Measurements from ENCODE around the gene COPZ1.

Gene COPZ1

DNA sequence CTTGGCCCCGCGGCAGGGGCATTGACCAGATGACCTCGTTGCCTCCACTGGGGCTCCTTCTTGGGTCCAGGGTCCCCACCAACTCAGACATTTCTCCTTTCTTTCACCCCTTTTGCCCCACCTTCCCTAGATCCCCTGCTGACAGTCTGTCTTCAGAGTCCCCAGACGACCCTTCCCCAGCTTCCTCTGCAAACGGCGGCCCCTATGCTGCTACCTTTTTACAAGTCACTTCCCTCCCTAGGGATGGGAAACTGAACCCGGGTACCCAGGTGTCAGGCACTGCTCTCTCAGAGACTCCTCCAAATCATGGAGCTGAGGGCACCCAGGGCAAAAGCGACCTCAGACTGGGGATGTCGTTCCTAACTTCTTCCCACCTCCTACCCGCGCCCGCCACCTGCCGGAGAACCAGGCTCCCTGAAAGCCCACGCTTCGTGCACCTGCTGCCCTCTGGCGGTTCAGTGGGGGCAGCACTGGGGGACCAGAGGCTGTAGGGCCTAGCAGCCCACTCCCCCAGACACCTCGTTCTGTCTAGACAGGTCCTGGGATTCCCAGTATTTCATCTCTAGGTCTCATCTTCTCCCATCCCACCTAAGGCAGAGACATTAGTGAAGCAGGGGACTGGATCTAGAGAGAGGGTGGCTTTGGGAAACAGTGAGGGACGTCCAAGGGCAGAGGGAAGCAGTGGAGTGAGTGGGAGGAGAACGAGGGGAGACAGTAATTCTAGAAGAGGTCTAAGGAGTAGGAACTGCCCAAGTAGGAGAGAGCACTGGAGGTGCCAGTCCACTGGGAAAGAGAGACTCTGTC, 54.7 kb downstream of the COPZ1 start:
- peak; percentile 94 for DNase-seq

DNA sequence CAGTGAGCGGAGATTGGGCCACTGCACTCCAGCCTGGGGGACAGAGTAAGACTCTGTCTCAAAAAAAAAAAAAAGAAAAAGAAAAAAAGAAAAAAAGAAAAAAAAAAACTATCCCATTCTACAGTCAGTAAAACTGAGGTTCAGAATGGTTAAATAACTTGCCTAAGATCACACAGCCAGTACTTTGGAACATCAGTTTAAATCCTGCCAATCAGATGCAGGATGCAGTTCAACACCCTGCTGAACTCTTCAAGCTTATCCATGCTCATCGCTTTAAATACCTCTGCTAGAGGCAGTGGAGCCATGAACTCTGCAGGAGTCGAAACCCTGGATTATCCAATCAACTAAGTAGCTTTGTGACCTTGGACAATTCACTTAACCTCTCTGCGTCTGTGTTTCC, 56.2 kb downstream of the COPZ1 start:
- no peak for DNase-seq

DNA sequence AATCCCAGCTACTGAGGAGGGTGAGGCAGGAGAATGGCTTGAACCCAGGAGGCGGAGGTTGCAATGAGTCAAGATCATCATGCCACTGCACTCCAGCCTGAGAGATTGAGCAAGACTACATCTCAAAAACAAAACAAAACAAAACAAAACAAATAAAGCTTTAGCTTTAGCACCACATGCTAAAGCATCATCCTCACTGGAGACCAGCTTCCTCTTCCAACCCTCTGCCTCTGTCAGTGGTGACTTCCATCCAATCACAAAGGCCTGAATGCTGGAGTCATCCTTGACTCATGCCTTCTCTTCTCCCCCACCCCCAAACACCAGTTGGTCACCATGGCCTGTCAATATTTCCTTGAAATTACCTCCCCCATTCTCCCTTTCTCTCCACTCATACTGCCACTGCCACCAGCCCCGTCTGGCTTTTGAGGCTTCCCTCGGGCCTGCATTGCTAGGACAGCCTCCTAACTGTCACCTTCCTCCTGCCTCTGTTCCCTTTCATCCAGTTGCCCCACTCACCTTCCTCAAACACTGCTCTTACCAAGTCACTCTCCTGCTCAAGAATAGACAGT, 58.2 kb downstream of the COPZ1 start:
- no peak for DNase-seq

DNA sequence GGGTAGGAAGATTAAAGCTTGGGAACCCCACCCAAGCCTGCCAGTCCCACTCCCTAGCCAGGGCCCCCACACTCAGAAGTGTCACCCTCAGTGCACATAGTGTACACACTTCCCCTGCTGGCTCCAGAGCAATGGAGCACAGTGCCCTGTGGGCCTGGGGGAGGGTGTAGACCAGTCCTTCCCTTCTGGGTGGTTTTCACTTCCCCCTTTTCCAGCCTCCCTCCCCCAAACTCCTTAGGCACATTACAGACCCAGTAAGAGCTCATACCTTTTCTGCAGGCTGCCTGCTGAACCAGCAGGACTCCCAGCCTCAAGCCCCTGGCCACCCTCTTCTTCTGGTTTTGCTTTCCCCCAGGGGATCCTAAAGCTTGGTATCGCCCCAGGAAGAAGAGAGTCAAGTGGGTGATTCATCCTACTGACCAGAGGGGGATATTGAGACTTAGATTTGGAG, 59.7 kb downstream of the COPZ1 start, which contains the start of gene ZNF385A:
ZNF385A (minus strand) TSS at position 143 of the 451 bp plus-strand sequence. CDS start 219 bp downstream, outside the sequence.
- no peak for DNase-seq

DNA sequence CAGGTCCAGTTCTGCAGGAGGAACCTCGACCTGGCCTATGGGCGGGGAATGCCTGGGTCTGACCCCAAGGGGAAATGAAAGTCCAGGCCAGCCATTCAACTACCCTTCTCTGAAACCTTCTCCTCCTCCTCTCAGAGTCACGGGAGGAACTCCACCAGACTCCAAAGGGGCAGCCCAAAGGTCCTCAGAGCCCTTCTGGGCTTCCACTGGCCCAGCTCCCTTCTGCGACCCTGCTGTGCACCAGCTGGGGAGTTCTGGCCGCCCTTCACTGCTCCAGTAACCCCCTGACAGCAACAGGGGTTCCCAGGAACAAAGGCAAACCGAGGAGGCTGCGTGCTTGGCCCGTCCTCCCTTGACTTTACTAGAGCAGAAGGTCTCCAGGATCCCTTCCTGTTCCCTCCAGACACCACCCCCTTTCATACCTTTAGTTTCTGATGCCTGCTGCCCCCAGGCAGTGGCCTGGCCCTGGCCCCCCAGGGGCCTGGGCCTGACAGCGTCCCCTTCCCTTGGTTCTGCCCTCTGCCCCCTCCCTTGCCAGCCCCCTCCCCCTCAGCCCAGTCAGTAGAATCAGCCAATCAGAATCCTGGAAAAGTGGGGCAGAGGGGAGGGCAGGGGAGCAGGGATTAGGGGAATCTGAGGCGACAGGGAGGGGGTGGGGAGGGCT, 60.5 kb downstream of the COPZ1 start:
- DNase-seq = no peak

DNA sequence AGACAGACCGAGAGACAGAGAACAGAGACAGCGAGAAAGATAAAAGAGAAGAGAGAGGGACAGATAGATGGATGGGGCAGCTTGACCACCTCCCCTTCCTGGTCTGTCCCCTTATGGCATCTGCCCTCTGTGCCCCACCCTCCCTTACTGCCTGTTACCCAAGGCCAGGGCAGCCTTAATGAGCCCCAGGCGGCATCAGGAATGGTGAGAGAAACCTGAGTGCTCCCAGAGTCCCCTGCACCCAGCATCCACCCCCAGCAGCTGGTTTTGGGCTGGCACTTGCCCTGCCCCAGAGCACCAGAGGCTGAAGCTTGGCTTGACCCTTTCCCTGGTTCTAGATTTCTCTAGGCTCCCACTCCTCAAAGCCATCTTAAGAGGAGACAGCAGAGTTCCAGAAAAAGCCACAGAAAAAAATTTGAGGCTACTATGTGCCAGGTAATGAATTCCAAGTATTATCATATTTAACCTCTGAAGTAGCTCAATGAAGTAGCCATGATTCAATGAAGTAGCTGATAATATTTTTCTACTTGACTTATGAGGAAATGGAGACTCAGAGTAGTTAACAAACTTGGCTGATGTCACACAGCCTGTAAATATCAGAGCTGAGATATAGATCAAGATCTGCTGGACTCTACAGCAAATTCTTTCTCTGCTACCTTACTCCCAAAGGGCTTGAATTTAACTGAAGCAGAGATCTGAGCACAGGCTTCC, 61.6 kb downstream of the COPZ1 start:
- DNase-seq = no peak

DNA sequence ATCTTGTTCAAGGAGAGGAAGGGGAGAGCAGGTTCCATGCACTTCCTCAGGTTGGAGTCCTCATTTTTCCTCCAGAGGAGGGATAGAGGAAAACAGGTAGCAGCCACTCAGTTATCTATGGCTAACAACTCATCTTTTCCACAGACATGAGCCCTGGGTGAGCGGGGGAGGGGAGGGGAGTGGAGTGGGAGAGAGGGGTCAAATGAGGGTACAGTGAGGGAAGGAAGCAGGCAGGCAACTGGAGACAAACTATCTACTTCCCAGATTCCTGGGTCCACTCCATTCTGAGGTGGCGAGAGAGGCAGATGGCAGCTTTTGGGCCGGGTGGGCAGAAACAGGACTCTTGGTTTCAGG, 62.2 kb downstream of the COPZ1 start:
- no peak for DNase-seq

DNA sequence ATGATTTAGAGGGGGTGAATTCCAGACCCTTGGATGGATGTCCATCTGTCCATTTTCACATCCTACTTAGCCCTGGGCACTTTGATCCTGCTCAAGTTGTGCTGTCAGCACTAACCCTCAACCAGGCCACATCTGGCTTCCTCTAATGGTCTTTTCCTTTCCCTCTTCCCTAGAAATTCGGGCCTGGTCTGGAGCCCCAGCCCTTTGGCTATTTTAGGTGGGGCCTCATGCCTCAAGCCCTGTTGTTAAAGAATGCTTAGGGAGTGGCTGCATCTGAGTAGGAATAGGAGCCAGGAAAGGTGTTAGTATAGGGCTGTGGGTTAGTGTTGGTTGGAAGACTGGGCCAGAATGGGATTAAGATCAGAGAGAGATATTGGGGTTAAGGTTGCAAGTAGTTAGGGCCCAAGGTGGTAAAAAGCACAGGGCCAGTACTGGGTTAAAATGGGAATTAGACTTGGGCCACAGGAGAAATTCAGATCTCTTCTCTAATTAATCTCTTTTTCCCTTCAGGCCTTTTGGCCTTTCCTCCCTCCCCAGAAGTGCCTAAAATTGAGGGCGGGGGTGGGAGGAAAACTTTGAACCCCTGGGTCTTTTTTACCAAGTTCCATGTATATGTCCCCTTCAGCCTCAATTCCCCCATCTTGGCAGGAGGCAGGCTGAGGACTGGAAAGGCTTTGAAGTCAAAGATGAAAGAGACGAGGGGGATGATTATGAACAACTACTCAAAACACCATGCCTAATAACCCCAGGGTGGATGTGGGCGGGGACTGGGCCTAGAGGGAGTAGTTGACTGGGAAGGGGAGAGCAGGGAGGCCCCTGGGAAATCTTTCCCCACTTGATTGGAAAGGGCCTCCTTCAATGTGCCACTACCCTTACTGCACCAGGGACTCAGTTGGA, 63.6 kb downstream of the COPZ1 start:
- DNase-seq = no peak

DNA sequence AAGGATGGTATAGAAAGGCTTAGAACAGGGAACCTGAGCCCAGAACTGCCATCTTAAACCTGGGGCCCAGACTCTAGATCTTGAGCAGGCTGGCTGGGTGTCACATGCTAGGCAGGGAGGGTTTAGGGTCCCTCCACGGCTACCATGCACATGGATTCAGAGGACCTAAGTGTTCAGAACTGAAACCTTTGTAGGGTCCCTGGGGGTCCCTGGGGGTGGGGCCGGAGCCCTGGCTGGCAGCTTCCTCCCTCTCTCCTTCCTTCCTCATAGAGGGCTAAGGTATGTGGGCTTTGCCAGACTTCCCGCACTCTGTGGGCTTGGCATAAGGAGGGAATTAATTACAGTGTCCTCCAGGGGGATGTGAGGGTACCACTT, 64.2 kb downstream of the COPZ1 start:
- DNase-seq = no peak

DNA sequence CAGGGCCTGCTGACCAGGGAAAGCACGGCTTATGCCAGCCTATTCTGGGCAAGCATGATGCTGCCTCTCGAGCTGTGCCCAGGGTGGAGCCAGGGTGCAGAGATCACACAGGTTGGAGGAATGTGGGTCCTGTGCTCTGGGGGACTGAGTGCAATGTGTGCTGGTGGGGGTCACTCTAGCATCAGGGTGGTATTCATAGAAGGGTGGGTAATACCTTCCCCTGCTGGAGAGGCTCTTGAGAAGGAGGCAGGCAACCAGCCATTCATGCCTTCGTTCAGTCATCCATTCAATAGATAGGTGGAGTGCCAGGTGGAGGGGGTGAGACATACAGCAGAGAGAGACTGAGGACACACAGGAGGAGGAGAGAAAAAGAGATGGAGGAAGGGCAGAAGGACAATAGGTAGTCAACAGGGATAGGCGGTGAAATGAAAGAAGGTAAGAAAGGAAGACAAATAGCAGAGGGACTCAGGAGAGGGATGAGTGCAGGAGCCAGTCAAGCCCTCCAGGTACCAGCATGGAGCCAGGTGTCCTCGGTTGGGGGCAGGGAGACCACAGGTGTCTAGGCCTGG, 64.8 kb downstream of the COPZ1 start:
- DNase-seq = no peak

DNA sequence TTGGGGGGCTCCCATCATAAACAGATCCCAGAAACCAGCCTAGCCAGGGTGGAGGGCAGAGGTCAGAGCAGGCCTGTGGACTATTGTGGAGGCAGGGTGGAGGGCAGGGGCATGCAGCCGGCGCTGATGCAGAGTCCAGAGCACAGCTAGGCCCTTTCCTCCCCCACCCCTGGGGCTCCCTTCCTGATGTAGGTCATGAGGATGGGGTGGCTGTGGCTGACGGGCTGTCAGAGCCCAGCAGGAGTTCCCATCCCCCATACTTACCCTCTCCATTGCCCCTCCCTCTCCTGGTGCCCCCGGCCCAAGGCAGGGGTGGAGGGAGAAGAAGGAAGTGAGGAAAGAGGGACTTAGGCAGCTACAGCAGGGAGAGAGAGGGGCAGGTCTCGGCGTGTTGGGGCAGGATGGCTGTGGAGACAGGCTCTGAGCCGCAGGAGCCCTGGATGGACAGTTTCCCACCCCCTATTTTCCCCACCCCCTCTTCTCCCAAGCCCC, 65.3 kb downstream of the COPZ1 start:
- no peak for DNase-seq

DNA sequence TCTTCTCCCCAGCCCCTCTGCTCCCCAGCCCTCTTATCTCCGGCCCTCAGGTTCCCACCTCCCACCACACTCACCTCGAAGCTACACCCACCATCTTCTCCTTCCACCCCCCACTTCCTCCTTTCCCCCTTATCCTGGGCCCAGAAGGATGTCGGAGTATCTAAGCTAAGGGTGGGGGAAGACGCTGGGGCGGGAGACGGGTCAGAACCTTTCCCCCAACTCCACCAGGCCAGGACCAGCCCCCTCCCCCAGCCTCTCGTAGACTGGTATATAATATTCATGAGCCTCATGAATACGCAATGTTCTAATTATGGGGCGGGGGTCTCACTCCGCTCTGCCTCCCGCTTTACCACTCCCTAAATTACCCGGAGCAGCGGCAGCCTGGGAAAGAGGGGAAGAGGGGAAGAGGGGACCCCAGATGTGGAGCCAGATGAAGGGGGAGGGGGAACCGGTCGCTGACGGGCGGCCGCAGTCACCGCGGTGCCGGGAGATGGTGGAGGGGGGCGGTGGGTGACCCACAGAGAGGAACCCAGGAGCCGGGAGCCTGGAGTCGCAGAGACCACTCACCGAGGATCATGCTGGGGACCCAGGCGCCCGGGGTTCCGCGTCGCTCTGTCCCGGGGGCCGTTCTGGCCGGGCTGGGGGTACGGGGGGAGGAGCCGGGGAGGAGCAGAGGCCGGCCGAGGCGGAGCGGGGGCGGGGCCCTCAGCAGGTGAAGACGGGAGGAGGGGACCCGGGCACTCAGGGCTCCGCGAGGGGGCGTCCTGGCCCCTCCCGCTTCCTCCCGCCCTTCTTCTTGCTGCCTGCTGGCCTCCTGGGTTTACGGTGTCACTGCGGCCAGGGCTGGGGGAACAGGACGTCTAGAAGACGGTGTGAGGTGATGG, 66.0 kb downstream of the COPZ1 start:
- DNase-seq = peak; percentile 51

DNA sequence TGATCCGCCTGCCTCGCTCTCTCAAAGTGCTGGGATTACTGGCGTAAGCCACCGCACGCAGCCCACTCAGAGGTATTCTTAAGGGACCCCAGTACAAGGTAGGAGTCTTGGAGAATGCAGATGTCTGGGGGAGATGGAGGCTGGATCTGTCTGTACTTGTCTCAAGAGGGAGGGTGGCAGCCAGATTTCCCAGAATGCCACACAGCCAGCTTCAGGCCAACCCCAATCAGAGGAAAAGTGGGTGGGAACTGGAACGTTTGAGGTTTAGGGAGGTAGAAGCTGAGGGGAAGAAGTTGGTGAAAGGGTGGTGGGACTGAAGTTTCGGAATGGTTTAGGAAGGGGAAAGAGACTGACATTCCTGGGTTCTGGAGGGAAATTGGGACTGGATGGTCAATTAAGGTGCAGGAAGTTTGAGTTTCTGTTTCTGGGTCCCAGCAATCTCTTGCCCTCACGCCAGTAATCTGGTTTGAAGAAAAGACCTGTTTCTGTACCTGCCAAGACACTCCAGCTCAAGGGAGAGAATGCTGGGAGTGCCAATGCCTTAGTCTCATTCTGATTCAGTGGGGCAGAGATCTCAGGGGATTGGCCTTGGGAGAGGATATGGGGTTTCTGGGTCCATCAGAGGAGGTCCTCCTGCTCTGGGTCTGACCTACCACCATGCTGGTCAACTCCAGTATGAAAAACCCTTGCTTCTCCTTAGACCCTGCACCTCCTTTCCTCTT, 67.7 kb downstream of the COPZ1 start:
- no peak for DNase-seq

DNA sequence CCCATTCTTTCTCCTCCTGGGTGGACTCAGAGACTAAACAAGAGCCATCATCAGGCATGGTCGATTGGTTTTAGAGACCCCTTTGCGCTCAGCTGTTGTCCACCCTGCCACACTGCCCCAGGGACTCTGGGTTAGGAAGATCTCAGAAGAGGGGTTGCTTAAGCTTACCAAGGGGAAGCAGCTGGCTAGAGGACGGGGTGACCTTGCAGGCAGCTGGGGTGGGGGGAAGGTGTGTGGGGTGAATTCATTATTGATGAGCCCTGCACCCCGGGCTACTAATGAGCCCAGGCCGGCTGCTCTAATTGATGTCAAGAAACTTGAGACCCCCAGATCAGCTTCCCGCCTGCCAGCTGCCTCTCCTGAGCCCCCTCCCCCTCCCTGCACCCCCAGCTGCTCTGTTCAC, 68.3 kb downstream of the COPZ1 start:
- DNase-seq = no peak

DNA sequence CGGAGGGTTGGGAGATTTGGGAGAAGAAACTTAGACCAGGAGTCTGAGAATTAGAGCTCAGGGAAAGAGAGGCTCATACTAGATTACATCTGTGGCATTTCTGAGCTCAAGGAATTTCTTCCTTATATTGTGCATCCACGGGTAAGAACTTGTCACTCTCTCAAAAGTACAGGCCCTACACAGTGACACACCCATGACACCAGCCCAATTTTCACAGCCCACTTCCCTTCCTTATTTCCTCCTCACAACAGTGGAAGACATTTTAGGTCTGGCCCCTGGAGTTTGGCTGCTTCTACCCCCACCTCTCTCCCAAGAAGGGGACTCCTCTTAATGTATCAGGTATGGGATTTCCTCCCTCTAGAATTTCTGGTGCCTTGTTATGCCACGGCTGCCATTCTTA, 68.8 kb downstream of the COPZ1 start:
- DNase-seq = no peak

DNA sequence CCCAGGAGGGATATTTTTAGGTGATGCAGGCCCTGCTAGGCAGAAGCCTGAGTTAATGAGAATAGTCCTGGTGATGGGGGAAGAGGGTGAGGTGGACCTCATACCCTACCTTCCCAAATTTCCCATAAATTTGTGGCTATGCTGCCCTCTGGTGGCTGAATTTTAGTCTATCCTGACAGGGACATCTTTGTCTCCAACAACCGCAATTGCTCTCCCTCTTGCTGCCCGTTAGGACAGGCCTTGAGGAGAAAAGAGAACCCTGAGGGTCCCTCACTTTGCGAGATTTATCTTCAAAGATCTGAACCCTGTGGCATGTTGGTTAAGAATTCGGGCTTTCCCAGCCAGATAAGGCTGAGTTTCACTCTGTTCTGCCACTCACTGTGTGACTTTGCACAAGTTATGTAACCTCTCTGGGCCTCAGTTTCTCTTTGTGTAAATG, 69.4 kb downstream of the COPZ1 start:
- peak; percentile 67 for DNase-seq

DNA sequence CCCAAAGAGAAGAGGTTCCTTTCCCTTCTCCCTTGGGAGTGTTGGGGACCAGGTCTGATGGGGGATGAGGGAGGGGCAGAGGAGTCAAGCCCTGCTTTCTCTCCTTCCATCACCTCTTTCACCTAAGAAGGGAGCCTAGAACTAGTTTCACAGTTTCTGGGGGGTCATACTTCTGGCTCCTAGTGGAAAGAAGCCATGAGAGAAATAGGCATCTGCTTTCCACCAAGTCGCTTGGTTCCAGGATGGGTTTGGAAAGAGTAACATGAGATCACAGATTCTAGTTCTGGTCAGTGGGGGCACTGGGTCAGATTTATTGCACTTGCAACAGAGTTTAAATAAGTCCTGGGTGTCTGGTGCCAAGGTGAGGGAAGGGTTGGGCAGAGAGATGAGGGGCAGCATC, 70.1 kb downstream of the COPZ1 start:
- DNase-seq = no peak

DNA sequence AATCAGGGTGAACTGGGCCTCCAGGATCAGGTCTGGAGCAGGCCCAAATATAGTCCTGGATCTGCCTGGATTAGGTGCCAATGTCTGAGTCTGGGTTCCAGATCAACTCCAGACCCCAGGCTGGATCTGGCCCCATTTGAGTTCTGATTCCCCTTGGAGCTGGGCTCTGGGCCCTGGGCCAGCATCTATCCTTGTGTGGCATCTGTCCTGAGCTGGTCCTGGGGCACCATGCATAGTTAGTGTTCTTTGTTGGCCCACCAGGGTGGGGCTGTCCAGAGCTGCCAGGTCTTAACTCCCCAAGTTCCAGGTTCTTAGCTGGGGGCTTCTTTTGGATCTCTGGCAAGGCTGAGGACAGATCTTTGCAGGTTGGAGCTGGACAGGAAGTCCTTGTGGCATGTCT, 70.6 kb downstream of the COPZ1 start:
- no peak for DNase-seq

DNA sequence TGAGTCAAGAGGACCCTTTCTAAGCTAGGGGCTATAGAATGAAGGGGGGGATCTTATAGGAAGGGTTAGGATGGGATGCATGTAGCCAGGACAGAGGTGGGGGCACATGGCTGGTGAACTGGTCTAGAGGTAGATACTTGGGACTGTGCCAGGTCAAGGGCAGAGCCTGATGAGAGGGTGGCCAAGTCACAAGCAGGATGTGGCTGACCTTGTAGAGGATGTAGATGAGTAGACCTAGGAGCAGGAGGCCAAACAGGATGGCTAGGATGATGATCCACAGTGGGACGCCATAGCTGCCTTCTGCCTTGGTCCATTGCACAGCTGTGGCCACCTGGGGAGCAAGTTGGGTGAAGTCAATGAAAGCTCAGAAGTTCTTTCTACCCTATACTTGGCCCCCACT, 72.2 kb downstream of the COPZ1 start:
- DNase-seq = no peak

DNA sequence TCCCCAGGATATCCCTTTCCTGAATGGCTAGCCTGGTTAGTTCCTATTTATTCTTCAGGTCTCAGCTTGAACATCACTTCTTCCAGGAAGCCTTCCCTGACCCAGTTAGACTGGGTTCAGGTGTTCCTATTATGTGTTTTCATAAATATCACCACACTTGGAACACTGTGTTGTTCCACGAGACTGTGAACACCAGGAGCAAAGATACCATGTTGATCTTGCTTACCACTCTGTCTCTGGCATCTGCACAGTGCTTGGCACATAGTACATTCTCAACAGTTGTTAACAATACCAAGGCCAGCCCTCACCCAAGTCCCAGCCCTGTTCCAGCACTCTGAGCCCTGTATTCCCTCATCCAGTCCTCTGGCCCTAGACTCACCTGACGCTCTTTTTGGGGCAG, 73.3 kb downstream of the COPZ1 start:
- no peak for DNase-seq
